GM12864 (cell line): ENCODE measurements around the gene RACK1.

ENCODE experiments used
- DNase-seq: peaks from one replicate; pipeline ENCODE4 v3.0.0-alpha.2; 2011; ENCODE audit warnings: low read depth
- H3K4me3 ChIP-seq: 2 replicates; pipeline ENCODE4 v1.5.1; 2011; ENCODE audit warnings: mild to moderate bottlenecking, low read depth, low read length, control low read depth
- CTCF ChIP-seq: IDR thresholded peaks from 2 replicates; pipeline ENCODE4 v1.5.1; 2011; ENCODE audit warnings: low read depth, mild to moderate bottlenecking, moderate library complexity, low read length, control low read depth, inconsistent platforms; ENCODE audit errors: missing control alignments

Gene RACK1

GRCh38 chr5:181195249-181195761, 48.4 kb downstream of the RACK1 start:
- TF ChIP-seq CTCF, result no peak
- no peak for DNase-seq
- H3K4me3 ChIP-seq, result no peak overlapping the region

GRCh38 chr5:181194489-181195248, 49.0 kb downstream of the RACK1 start:
- H3K4me3 ChIP-seq, result no peak overlapping the region
- TF ChIP-seq CTCF, result no peak
- DNase-seq, result no peak

GRCh38 chr5:181193656-181194055, 50.0 kb downstream of the RACK1 start:
- TF ChIP-seq CTCF, result no peak
- no peak overlapping the region for H3K4me3 ChIP-seq
- DNase-seq, result no peak

- no peak for DNase-seq
- no peak for TF ChIP-seq CTCF
- peak overlapping the region; percentile 70 for H3K4me3 ChIP-seq
These were observed 51.2 kb downstream of the RACK1 start for GRCh38 chr5:181192337-181193046.

- H3K4me3 ChIP-seq, result peak overlapping the region; percentile 87
- no peak for DNase-seq
- TF ChIP-seq CTCF, result no peak
These were observed 52.0 kb downstream of the RACK1 start for GRCh38 chr5:181191526-181192336.

GRCh38 chr5:181190711-181191525, 52.8 kb downstream of the RACK1 start:
- H3K4me3 ChIP-seq, result peak overlapping the region; percentile 87
- peak; percentile 43 for TF ChIP-seq CTCF
- DNase-seq, result no peak
